ENCODE data around the gene AP4M1. TPM values are rescaled to one million over a fixed set of nuclear protein-coding genes. Genes with fewer than 3 reads are reported as not detected.

AP4M1 gene
- total and polyA plus RNA-seq, 4 donors = 3.3 to 5.5 (median 4.8) TPM

- Histone ChIP-seq H3K4me1 (ENCODE audit: control insufficient read depth in 4 of 4, insufficient read depth in 4 of 4, low read length in 3 of 4) (peaks cover 11 to 20% (median 19%) of the 10 kb centered on the region in 4 donors), H3K9me3 (ENCODE audit: control insufficient read depth in 4 of 4, low read length in 3 of 4) (peaks cover 20 to 25% (median 22%) of the 10 kb centered on the region in 4 donors), H3K9ac (ENCODE audit: low read depth in 1 of 2, low read length in 2 of 2) (no peak overlapping the region), H3K4me3 (ENCODE audit: low read depth in 1 of 3, low read length in 3 of 3) (no peak overlapping the region), H3K27me3 (ENCODE audit: control insufficient read depth in 4 of 4, insufficient read depth in 4 of 4, low read length in 3 of 4) (no peaks in the 10 kb centered on the region), H3K36me3 (ENCODE audit: control insufficient read depth in 4 of 4, insufficient read depth in 3 of 4, low read depth in 1 of 4, low read length in 3 of 4) (peaks cover 19 to 69% (median 59%) of the 10 kb centered on the region in 4 donors), H3K27ac (ENCODE audit: low read depth in 1 of 2, low read length in 2 of 2) (no peak overlapping the region)
- 97% methylated on average over 6 of the region's 6 CpGs for WGBS
- no peak for DNase-seq (ENCODE audit: low spot score)
- TF ChIP-seq FOXA1 (IDR thresholded peaks at IDR 0.05) (no peak), RAD21 (IDR thresholded peaks at IDR 0.05) (no peak), SP1 (IDR thresholded peaks at IDR 0.05) (no peak), YY1 (IDR thresholded peaks at IDR 0.05) (no peak), TAF1 (conservative IDR thresholded peaks at IDR 0.05) (no peak), RXRA (IDR thresholded peaks at IDR 0.05) (no peak), JUND (IDR thresholded peaks at IDR 0.05) (no peak), GABPA (IDR thresholded peaks at IDR 0.05 in 1 of 2, conservative IDR thresholded peaks at IDR 0.05 in 1 of 2) (no peak), EGR1 (IDR thresholded peaks at IDR 0.05; ENCODE audit: low read depth in 2 of 2) (no peak), HNF4G (IDR thresholded peaks at IDR 0.05) (no peak), CTCF (IDR thresholded peaks at IDR 0.05; ENCODE audit: low read depth, low read length, missing input control) (no peak), ATF3 (IDR thresholded peaks at IDR 0.05) (no peak), FOXA2 (IDR thresholded peaks at IDR 0.05) (no peak), ZBTB33 (IDR thresholded peaks at IDR 0.05) (no peak), MAX (IDR thresholded peaks at IDR 0.05) (no peak), REST (IDR thresholded peaks at IDR 0.05) (no peak)
Observed at GRCh38 chr7:100075418-100075817, 26.0 kb upstream of the AP4M1 start.

- Histone ChIP-seq H3K4me3 (ENCODE audit: low read depth in 1 of 3, low read length in 3 of 3) (no peak overlapping the region), H3K27ac (ENCODE audit: low read depth in 1 of 2, low read length in 2 of 2) (no peak overlapping the region), H3K4me1 (ENCODE audit: control insufficient read depth in 4 of 4, insufficient read depth in 4 of 4, low read length in 3 of 4) (peaks cover 12 to 29% (median 25%) of the 10 kb centered on the region in 4 donors), H3K27me3 (ENCODE audit: control insufficient read depth in 4 of 4, insufficient read depth in 4 of 4, low read length in 3 of 4) (no peaks in the 10 kb centered on the region), H3K9me3 (ENCODE audit: control insufficient read depth in 4 of 4, low read length in 3 of 4) (peaks cover 5 to 7% (median 5%) of the 10 kb centered on the region in 4 donors), H3K9ac (ENCODE audit: low read depth in 1 of 2, low read length in 2 of 2) (no peak overlapping the region), H3K36me3 (ENCODE audit: control insufficient read depth in 4 of 4, insufficient read depth in 3 of 4, low read depth in 1 of 4, low read length in 3 of 4) (peaks cover 14 to 52% (median 41%) of the 10 kb centered on the region in 4 donors)
- WGBS = 84% methylated on average over 4 of the region's 4 CpGs
- no peak for DNase-seq (ENCODE audit: low spot score)
- TF ChIP-seq FOXA2 (IDR thresholded peaks at IDR 0.05) = no peak
- no peak for TF ChIP-seq NR2F2 (IDR thresholded peaks at IDR 0.05)
- no peak for TF ChIP-seq CTCF (IDR thresholded peaks at IDR 0.05; ENCODE audit: low read depth, low read length, missing input control)
- no peak for TF ChIP-seq EGR1 (IDR thresholded peaks at IDR 0.05; ENCODE audit: low read depth in 2 of 2)
- TF ChIP-seq GABPA (IDR thresholded peaks at IDR 0.05 in 1 of 2, conservative IDR thresholded peaks at IDR 0.05 in 1 of 2) = no peak
- TF ChIP-seq FOXA1 (IDR thresholded peaks at IDR 0.05) = no peak
- no peak for TF ChIP-seq MAX (IDR thresholded peaks at IDR 0.05)
- no peak for TF ChIP-seq TAF1 (conservative IDR thresholded peaks at IDR 0.05)
- TF ChIP-seq YY1 (IDR thresholded peaks at IDR 0.05) = no peak
- TF ChIP-seq HNF4G (IDR thresholded peaks at IDR 0.05) = no peak
- no peak for TF ChIP-seq ZBTB33 (IDR thresholded peaks at IDR 0.05)
Observed at GRCh38 chr7:100077205-100077604, 24.2 kb upstream of the AP4M1 start.
